SK-N-SH treated with all-trans-retinoic acid at 6 μM for 48 hours (cell line): Measurements from ENCODE around the gene SRSF4.

Source experiments
- ATAC-seq: fragments of 200-7000 bp; cut with Tn5 transposase; 3 replicates; pipeline ENCODE4 v1.9.1; 2020; ENCODE audit warnings: mild to moderate bottlenecking, moderate library complexity
- BACH2 ChIP-seq: fragments of 250-450 bp; sonication (Bioruptor Pico); IDR thresholded peaks from 2 replicates; pipeline ENCODE4 v1.9.0; 2021; ENCODE audit warnings: mild to moderate bottlenecking, borderline replicate concordance
- CREB5 ChIP-seq: fragments of 250-450 bp; sonication (Bioruptor Pico); IDR thresholded peaks from 2 replicates; pipeline ENCODE4 v1.5.1; 2020; ENCODE audit warnings: low read depth, mild to moderate bottlenecking, moderate library complexity
- CSDC2 ChIP-seq: fragments of 250-450 bp; sonication (Bioruptor Pico); IDR thresholded peaks from 2 replicates; pipeline ENCODE4 v1.5.0; 2020; ENCODE audit warnings: mild to moderate bottlenecking, moderate library complexity
- CSRNP3 ChIP-seq: fragments of 250-450 bp; sonication (Bioruptor Pico); IDR thresholded peaks from 2 replicates; pipeline ENCODE4 v1.5.1; 2021; ENCODE audit warnings: mild to moderate bottlenecking, moderate library complexity
- ESRRG ChIP-seq: fragments of 250-450 bp; sonication (Bioruptor Pico); IDR thresholded peaks from 2 replicates; pipeline ENCODE4 v1.6.1; 2021; ENCODE audit warnings: mild to moderate bottlenecking
- GLIS3 ChIP-seq: fragments of 250-450 bp; sonication (Bioruptor Pico); IDR thresholded peaks from 2 replicates; pipeline ENCODE4 v1.5.0; 2020; ENCODE audit warnings: mild to moderate bottlenecking, moderate library complexity
- ISL1 ChIP-seq: fragments of 250-450 bp; sonication (Bioruptor Pico); IDR thresholded peaks from 2 replicates; pipeline ENCODE4 v2.1.2; 2022; ENCODE audit warnings: mild to moderate bottlenecking, moderate library complexity
- PATZ1 ChIP-seq: fragments of 250-450 bp; sonication (Bioruptor Pico); IDR thresholded peaks from 2 replicates; pipeline ENCODE4 v1.8.0; 2020; ENCODE audit warnings: mild to moderate bottlenecking, moderate library complexity, borderline replicate concordance
- POU6F1 ChIP-seq: fragments of 250-450 bp; sonication (Bioruptor Pico); IDR thresholded peaks from 2 replicates; pipeline ENCODE4 v1.8.0; 2021; ENCODE audit warnings: low read depth, mild to moderate bottlenecking, moderate library complexity, borderline replicate concordance
- PPARA ChIP-seq: fragments of 250-450 bp; sonication (Bioruptor Pico); IDR thresholded peaks from 2 replicates; pipeline ENCODE4 v1.5.0; 2020; ENCODE audit warnings: mild to moderate bottlenecking, borderline replicate concordance
- RARB ChIP-seq: fragments of 250-450 bp; sonication (Bioruptor Pico); IDR thresholded peaks from 2 replicates; pipeline ENCODE4 v1.8.0; 2021; ENCODE audit warnings: mild to moderate bottlenecking, moderate library complexity
- TCF4 ChIP-seq: fragments of 250-450 bp; sonication (Bioruptor Pico); IDR thresholded peaks from 2 replicates; pipeline ENCODE4 v1.8.0; 2021; ENCODE audit warnings: mild to moderate bottlenecking, moderate library complexity, borderline replicate concordance
- TOX ChIP-seq: fragments of 250-450 bp; sonication (Bioruptor Pico); IDR thresholded peaks from 2 replicates; pipeline ENCODE4 v1.8.0; 2021; ENCODE audit warnings: mild to moderate bottlenecking, moderate library complexity, borderline replicate concordance
- ZC3H10 ChIP-seq: fragments of 250-450 bp; sonication (Bioruptor Pico); IDR thresholded peaks from 2 replicates; pipeline ENCODE4 v1.5.1; 2021; ENCODE audit warnings: mild to moderate bottlenecking, moderate library complexity
- ZNF70 ChIP-seq: fragments of 450-650 bp; formaldehyde crosslinking; IDR thresholded peaks from 2 replicates; pipeline ENCODE4 v1.5.0; 2020; ENCODE audit warnings: mild to moderate bottlenecking, moderate library complexity
- ZNF8 ChIP-seq: fragments of 450-650 bp; formaldehyde crosslinking; IDR thresholded peaks from 2 replicates; pipeline ENCODE4 v1.5.0; 2020; ENCODE audit warnings: mild to moderate bottlenecking, moderate library complexity

SRSF4 gene

GRCh38 chr1:29148656-29149491 lies 32.8 kb downstream of the SRSF4 start:
- no peak for TF ChIP-seq TOX (CRISPR knock-in tag)
- TF ChIP-seq ZNF70 (CRISPR knock-in tag), result no peak
- no peak for TF ChIP-seq GLIS3 (CRISPR knock-in tag)
- TF ChIP-seq CREB5 (CRISPR knock-in tag), result no peak
- no peak for TF ChIP-seq TCF4
- TF ChIP-seq PATZ1, result no peak
- ATAC-seq, result no peak

- TF ChIP-seq TOX (CRISPR knock-in tag), result no peak
- no peak; the same call in none of the 2 replicates for TF ChIP-seq ISL1 (CRISPR knock-in tag)
- TF ChIP-seq TCF4, result no peak
- no peak for TF ChIP-seq ZNF8 (CRISPR knock-in tag)
- 0 out of 2 replicates have a peak, but pooled peaks have one; percentile 24 for TF ChIP-seq CSRNP3 (CRISPR knock-in tag)
- no peak for TF ChIP-seq CREB5 (CRISPR knock-in tag)
- no peak for TF ChIP-seq GLIS3 (CRISPR knock-in tag)
- TF ChIP-seq POU6F1 (CRISPR knock-in tag), result no peak
- no peak; the same call in 1 of the 2 replicates for TF ChIP-seq RARB (CRISPR knock-in tag)
- no peak for TF ChIP-seq ESRRG (CRISPR knock-in tag)
- 0 out of 2 replicates have a peak, but pooled peaks have one; percentile 48 for TF ChIP-seq CSDC2 (CRISPR knock-in tag)
- TF ChIP-seq BACH2 (CRISPR knock-in tag), result no peak
- TF ChIP-seq ZNF70 (CRISPR knock-in tag), result no peak
- peak; percentile 73 for ATAC-seq
These were observed 35.8 kb downstream of the SRSF4 start for GRCh38 chr1:29145739-29146437.

- ATAC-seq, result no peak
- TF ChIP-seq PPARA (CRISPR knock-in tag), result no peak
- no peak for TF ChIP-seq POU6F1 (CRISPR knock-in tag)
- no peak for TF ChIP-seq ISL1 (CRISPR knock-in tag)
- no peak for TF ChIP-seq ZC3H10 (CRISPR knock-in tag)
- no peak for TF ChIP-seq CSRNP3 (CRISPR knock-in tag)
- no peak for TF ChIP-seq TOX (CRISPR knock-in tag)
These were observed 37.5 kb downstream of the SRSF4 start for GRCh38 chr1:29144178-29144577.
